HepG2 (cell line): ENCODE results near the gene PDLIM4. TPM values are rescaled to one million over a fixed set of nuclear protein-coding genes. Genes with fewer than 3 reads are reported as not detected.

ENCODE experiments used
- ATAC-seq: fragments of 200-7000 bp; cut with Tn5 transposase; 3 replicates; pipeline ENCODE4 v1.9.1; 2020; ENCODE audit warnings: mild to moderate bottlenecking, moderate library complexity
- BruUV-seq: library from RNA; stranded (reverse); fragments of 400-500 nt; replicated peaks from 2 replicates; lab custom pipeline; 2021; lab: Mats Ljungman, UMichigan
- CTCF ChIA-PET: fragments of 300-600 bp; formaldehyde crosslinking; extraction: SDS; loops from one replicate; lab custom pipeline; 2021; ENCODE audit warnings: low total read pairs, inconsistent platforms, low intra/inter-chr PET ratio; lab: Yijun Ruan, JAX
- POLR2A ChIA-PET: fragments of 350-600 bp; sonication (Branson Sonifier 250); formaldehyde crosslinking; loops from one replicate; lab custom pipeline; 2020; ENCODE audit warnings: antibody characterized with exemption, inconsistent platforms; lab: Yijun Ruan, JAX
- DNase-seq: peaks from one replicate; pipeline ENCODE4 v3.0.0-alpha.2; 2015; ENCODE audit warnings: low spot score
- FAIRE-seq: peaks from 3 replicates; lab custom pipeline; 2011; peaks lifted over from hg19 to GRCh38; lab: Jason Lieb, UNC
- H2AFZ ChIP-seq: one replicate; pipeline ENCODE4 v1.6.1; 2011; ENCODE audit warnings: low read length, inconsistent platforms
- H3K27ac ChIP-seq: fragments of 300-600 bp; 3 replicates; pipeline ENCODE4 v1.8.0; 2011; ENCODE audit warnings: mixed run types, mild to moderate bottlenecking, mixed read lengths, low read length, inconsistent platforms; ENCODE audit not compliant: insufficient read depth; ENCODE audit errors: extremely low read length
- H3K27me3 ChIP-seq, 2 experiments: fragments of 200-600 bp in 1 of 2; 2 replicates in 1 of 2; 3 replicates in 1 of 2; pipeline versions ENCODE4 v1.6.0 to v1.8.0; 2011; ENCODE audit warnings: low read length in 2 of 2, mild to moderate bottlenecking in 2 of 2, moderate library complexity in 2 of 2, inconsistent platforms in 1 of 2; ENCODE audit not compliant: insufficient read depth in 2 of 2, control insufficient read depth in 1 of 2
- H3K36me3 ChIP-seq, 2 experiments: fragments of 200-600 bp in 1 of 2; replicated peaks in 1 of 2; 2 replicates in 1 of 2; 3 replicates in 1 of 2; pipeline versions ENCODE4 v1.5.1 to v1.8.0; 2011; ENCODE audit warnings: low read length in 2 of 2, inconsistent platforms in 1 of 2; ENCODE audit not compliant: insufficient read depth in 2 of 2, control insufficient read depth in 1 of 2
- H3K4me1 ChIP-seq: 2 replicates; pipeline ENCODE4 v1.5.1; 2012; ENCODE audit warnings: low read length, inconsistent platforms; ENCODE audit not compliant: insufficient read depth
- H3K4me2 ChIP-seq: 2 replicates; pipeline ENCODE4 v1.6.0; 2011; ENCODE audit warnings: low read depth, low read length, inconsistent platforms
- H3K4me3 ChIP-seq, 3 experiments: fragments of 200-600 bp in 1 of 3; sonication (generic), shearing (Covaris generic) in 1 of 3; replicated peaks in 1 of 3; 2 replicates each; pipeline ENCODE4 v1.5.1; 2011 to 2016; ENCODE audit warnings: low read length in 3 of 3, inconsistent platforms in 2 of 3, low read depth in 2 of 3, mild to moderate bottlenecking in 2 of 3, control low read depth in 1 of 3, mixed read lengths in 1 of 3; ENCODE audit not compliant: insufficient read depth in 1 of 3
- H3K79me2 ChIP-seq: one replicate; pipeline ENCODE4 v1.6.1; 2011; ENCODE audit warnings: low read length, inconsistent platforms; ENCODE audit not compliant: insufficient read depth
- H3K9ac ChIP-seq: 2 replicates; pipeline ENCODE4 v1.6.0; 2011; ENCODE audit warnings: mild to moderate bottlenecking, low read depth, low read length, inconsistent platforms; ENCODE audit not compliant: insufficient read depth
- H3K9me3 ChIP-seq: 2 replicates; pipeline ENCODE4 v1.5.1; 2012; ENCODE audit warnings: mild to moderate bottlenecking, low read length
- H4K20me1 ChIP-seq: 2 replicates; pipeline ENCODE4 v1.6.0; 2011; ENCODE audit warnings: inconsistent platforms, mild to moderate bottlenecking, low read length, moderate library complexity; ENCODE audit not compliant: insufficient read depth
- ETV5 ChIP-seq: IDR thresholded peaks from 2 replicates; pipeline ENCODE4 v1.6.1; 2018; ENCODE audit warnings: missing biosample characterization, missing genetic modification reagents, inconsistent platforms, borderline replicate concordance
- FOXK2 ChIP-seq: fragments of 450-650 bp; IDR thresholded peaks from 2 replicates; pipeline ENCODE4 v1.6.1; 2016
- HIVEP1 ChIP-seq: sonication (generic); formaldehyde crosslinking; IDR thresholded peaks from 2 replicates; pipeline ENCODE4 v1.4.0; 2020; ENCODE audit warnings: mild to moderate bottlenecking, missing genetic modification reagents
- HOXA7 ChIP-seq: sonication (generic); formaldehyde crosslinking; IDR thresholded peaks from 2 replicates; pipeline ENCODE4 v1.8.1; 2022; ENCODE audit warnings: mild to moderate bottlenecking, missing genetic modification reagents, moderate library complexity
- KDM1A ChIP-seq: IDR thresholded peaks from 2 replicates; pipeline ENCODE4 v1.6.1; 2016; ENCODE audit warnings: missing compliant biosample characterization
- PTBP1 ChIP-seq: fragments of 200-400 bp; formaldehyde crosslinking; IDR thresholded peaks from 2 replicates; pipeline ENCODE4 v1.6.1; 2018; ENCODE audit warnings: low read length, low read depth; ENCODE audit not compliant: poor library complexity, severe bottlenecking
- RAD51 ChIP-seq: fragments of 450-650 bp; IDR thresholded peaks from 2 replicates; pipeline ENCODE4 v1.6.1; 2016; ENCODE audit warnings: borderline replicate concordance
- ZNF260 ChIP-seq: sonication (generic); formaldehyde crosslinking; IDR thresholded peaks from 2 replicates; pipeline ENCODE4 v1.4.0; 2020; ENCODE audit warnings: missing genetic modification reagents, low read depth, mild to moderate bottlenecking, borderline replicate concordance
- ZNF282 ChIP-seq: fragments of 450-650 bp; IDR thresholded peaks from 2 replicates; pipeline ENCODE4 v1.6.1; 2018; ENCODE audit not compliant: partially characterized antibody
- ZNF350 ChIP-seq: sonication (generic); formaldehyde crosslinking; IDR thresholded peaks from 2 replicates; pipeline ENCODE4 v1.4.0; 2020; ENCODE audit warnings: mild to moderate bottlenecking, low read depth, missing genetic modification reagents, borderline replicate concordance
- ZNF549 ChIP-seq: sonication (generic); formaldehyde crosslinking; IDR thresholded peaks from 2 replicates; pipeline ENCODE4 v1.5.0; 2020; ENCODE audit warnings: missing genetic modification reagents
- ZNF672 ChIP-seq: sonication (generic); formaldehyde crosslinking; IDR thresholded peaks from 2 replicates; pipeline ENCODE4 v1.8.1; 2022; ENCODE audit warnings: missing genetic modification reagents
- ZNF720 ChIP-seq: sonication (generic); formaldehyde crosslinking; IDR thresholded peaks from 2 replicates; pipeline ENCODE4 v1.4.0; 2020; ENCODE audit warnings: missing genetic modification reagents
- ZZZ3 ChIP-seq: sonication (generic); formaldehyde crosslinking; IDR thresholded peaks from 2 replicates; pipeline ENCODE4 v1.4.0; 2020; ENCODE audit warnings: missing genetic modification reagents, mild to moderate bottlenecking, borderline replicate concordance
- WGBS: methylation state at CpG from one replicate; pipeline ENCODE4 v1.1.6; 2017; ENCODE audit warnings: low lambda C conversion rate; 5-methylcytosine and 5-hydroxymethylcytosine counted together
- in situ Hi-C: cut with HindIII; loops from 2 replicates; pipeline ENCODE4 v1.10.0; 2017; ENCODE audit warnings: low pct_unique_long_range_greater_than_20kb; ENCODE audit not compliant: extremely low pct_ligation_motif_present
- intact Hi-C: fragments of 100-400 bp; cut with micrococcal nuclease; formaldehyde crosslinking; loops from one replicate; pipeline ENCODE4 v1.10.0; 2022; ENCODE audit not compliant: unreplicated experiment
- polyA plus RNA-seq, 8 experiments: library from polyadenylated mRNA; depleted of rRNA in 3 of 8; stranded (reverse) in 7 of 8; unstranded in 1 of 8; fragments of >200 nt; fragmentation: Illumina TruSeq in 4 of 8; extraction: Trizol in 4 of 8; gene quantifications; 2 replicates each; pipeline versions ENCODE4 v1.2.1 to v1.2.3, GENCODE V29; 2011 to 2016; ENCODE audit warnings: low read depth in 4 of 8, missing spikeins in 1 of 8, mixed read lengths in 1 of 8; ENCODE audit not compliant: insufficient read depth in 1 of 8
- total RNA-seq, 5 experiments: library from RNA; depleted of rRNA; stranded (reverse); fragments of >200 nt; fragmentation: Illumina TruSeq; extraction: Trizol; gene quantifications; 2 replicates each; pipeline ENCODE4 v1.2.3, GENCODE V29; 2016; ENCODE audit warnings: low read depth in 1 of 5
- TF ChIP-seq, protein P1 (sequence below): sonication (generic); formaldehyde crosslinking; IDR thresholded peaks from 2 replicates; pipeline ENCODE4 v1.4.0; 2020; ENCODE audit warnings: missing genetic modification reagents, borderline replicate concordance

The PDLIM4 gene
- total and polyA plus RNA-seq, 2 of the 13 experiments (the other 11 are each of a cell fraction or from before 2014, with no cell fraction given), result 1.1 to 2.3 TPM

- H3K27ac ChIP-seq, result no peak overlapping the region
- H3K4me1 ChIP-seq, result peaks cover 41% of the 10 kb centered on the region
- FAIRE-seq, result no peak
- no peak overlapping the region for H3K4me3 ChIP-seq
- no peak for ATAC-seq
- no peak overlapping the region for H3K9ac ChIP-seq
- no peak overlapping the region for H2AFZ ChIP-seq
- WGBS, result 92% methylated on average over 2 of the region's 2 CpGs
- H3K9me3 ChIP-seq, result no peaks in the 10 kb centered on the region
- no peaks in the 10 kb centered on the region for H4K20me1 ChIP-seq
- H3K36me3 ChIP-seq, result peaks cover 0 to 10% of the 10 kb centered on the region in 2 experiments; a peak in 2 of 5 replicates
- H3K79me2 ChIP-seq, result peaks cover 24% of the 10 kb centered on the region
- CTCF ChIA-PET, result no interaction called here
- DNase-seq, result no peak
- TF ChIP-seq, protein P1, sequence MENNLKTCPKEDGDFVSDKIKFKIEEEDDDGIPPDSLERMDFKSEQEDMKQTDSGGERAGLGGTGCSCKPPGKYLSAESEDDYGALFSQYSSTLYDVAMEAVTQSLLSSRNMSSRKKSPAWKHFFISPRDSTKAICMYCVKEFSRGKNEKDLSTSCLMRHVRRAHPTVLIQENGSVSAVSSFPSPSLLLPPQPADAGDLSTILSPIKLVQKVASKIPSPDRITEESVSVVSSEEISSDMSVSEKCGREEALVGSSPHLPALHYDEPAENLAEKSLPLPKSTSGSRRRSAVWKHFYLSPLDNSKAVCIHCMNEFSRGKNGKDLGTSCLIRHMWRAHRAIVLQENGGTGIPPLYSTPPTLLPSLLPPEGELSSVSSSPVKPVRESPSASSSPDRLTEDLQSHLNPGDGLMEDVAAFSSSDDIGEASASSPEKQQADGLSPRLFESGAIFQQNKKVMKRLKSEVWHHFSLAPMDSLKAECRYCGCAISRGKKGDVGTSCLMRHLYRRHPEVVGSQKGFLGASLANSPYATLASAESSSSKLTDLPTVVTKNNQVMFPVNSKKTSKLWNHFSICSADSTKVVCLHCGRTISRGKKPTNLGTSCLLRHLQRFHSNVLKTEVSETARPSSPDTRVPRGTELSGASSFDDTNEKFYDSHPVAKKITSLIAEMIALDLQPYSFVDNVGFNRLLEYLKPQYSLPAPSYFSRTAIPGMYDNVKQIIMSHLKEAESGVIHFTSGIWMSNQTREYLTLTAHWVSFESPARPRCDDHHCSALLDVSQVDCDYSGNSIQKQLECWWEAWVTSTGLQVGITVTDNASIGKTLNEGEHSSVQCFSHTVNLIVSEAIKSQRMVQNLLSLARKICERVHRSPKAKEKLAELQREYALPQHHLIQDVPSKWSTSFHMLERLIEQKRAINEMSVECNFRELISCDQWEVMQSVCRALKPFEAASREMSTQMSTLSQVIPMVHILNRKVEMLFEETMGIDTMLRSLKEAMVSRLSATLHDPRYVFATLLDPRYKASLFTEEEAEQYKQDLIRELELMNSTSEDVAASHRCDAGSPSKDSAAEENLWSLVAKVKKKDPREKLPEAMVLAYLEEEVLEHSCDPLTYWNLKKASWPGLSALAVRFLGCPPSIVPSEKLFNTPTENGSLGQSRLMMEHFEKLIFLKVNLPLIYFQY (CRISPR knock-in tag), result no peak
- TF ChIP-seq ETV5 (no peak), ZNF260 (CRISPR knock-in tag) (no peak), RAD51 (no peak), PTBP1 (no peak), ZNF672 (CRISPR knock-in tag) (no peak), ZNF282 (no peak), HIVEP1 (CRISPR knock-in tag) (no peak), FOXK2 (no peak), HOXA7 (no peak), ZNF720 (CRISPR knock-in tag) (no peak), KDM1A (CRISPR knock-in tag) (no peak), ZNF549 (CRISPR knock-in tag) (no peak), ZZZ3 (no peak), ZNF350 (CRISPR knock-in tag) (no peak)
- intact Hi-C loops (no loop called here), in situ Hi-C loops (no loop called here)
- H3K27me3 ChIP-seq, result no peaks in the 10 kb centered on the region; a peak in 1 of 5 replicates
- no TSS peak for BruUV-seq
- POLR2A ChIA-PET, result no interaction called here
- no peak overlapping the region for H3K4me2 ChIP-seq
These were observed 33.6 kb upstream of the PDLIM4 start for GRCh38 chr5:132223861-132224260.
